GM12878 (cell line): ENCODE results near the gene MTAP. TPM values are rescaled to one million over a fixed set of nuclear protein-coding genes. Genes with fewer than 3 reads are reported as not detected.

Experiments used
- ATAC-seq: fragments of 200-7000 bp; cut with Tn5 transposase; 3 replicates; pipeline ENCODE4 v1.9.1; 2020; ENCODE audit warnings: mild to moderate bottlenecking, moderate library complexity
- BruUV-seq: library from RNA; stranded (reverse); fragments of 400-500 nt; replicated peaks from 2 replicates; lab custom pipeline; 2021; lab: Mats Ljungman, UMichigan
- CTCF ChIA-PET: fragments of 300-600 bp; sonication (Branson Sonifier 250); formaldehyde crosslinking; extraction: SDS; loops from one replicate; lab custom pipeline; 2021; ENCODE audit warnings: inconsistent platforms; lab: Yijun Ruan, JAX
- POLR2A ChIA-PET: fragments of 350-600 bp; formaldehyde crosslinking; extraction: SDS; loops from one replicate; lab custom pipeline; 2021; ENCODE audit warnings: inconsistent platforms; lab: Charles Lee
- RAD21 ChIA-PET: fragments of 300-600 bp; sonication (Branson Sonifier 250); formaldehyde crosslinking; loops from one replicate; lab custom pipeline; 2023; ENCODE audit warnings: antibody characterized with exemption; ENCODE audit not compliant: unreplicated experiment; lab: Charles Lee
- SMC1A ChIA-PET: fragments of 300-600 bp; sonication (Branson Sonifier 250); formaldehyde crosslinking; loops from one replicate; lab custom pipeline; 2023; ENCODE audit not compliant: unreplicated experiment, uncharacterized antibody; lab: Charles Lee
- DNase-seq: peaks from one replicate; pipeline ENCODE4 v3.0.0-alpha.2; 2011; ENCODE audit warnings: low read depth, low spot score
- FAIRE-seq: peaks from 3 replicates; lab custom pipeline; 2011; peaks lifted over from hg19 to GRCh38; lab: Jason Lieb, UNC
- H2AFZ ChIP-seq: 2 replicates; pipeline ENCODE4 v1.6.0; 2011; ENCODE audit warnings: low read depth, low read length, control low read depth; ENCODE audit not compliant: control insufficient read depth
- H3K27ac ChIP-seq: 2 replicates; pipeline ENCODE4 v1.5.1; 2011; ENCODE audit warnings: control low read depth; ENCODE audit not compliant: control insufficient read depth, insufficient read depth
- H3K27me3 ChIP-seq, 2 experiments: replicated peaks in 1 of 2; 2 replicates each; pipeline versions ENCODE4 v1.6.0 to v1.6.1; 2011; ENCODE audit warnings: low read length in 1 of 2; ENCODE audit not compliant: control insufficient read depth in 2 of 2, insufficient read depth in 2 of 2
- H3K36me3 ChIP-seq, 2 experiments: 2 replicates each; pipeline ENCODE4 v1.5.1; 2011; ENCODE audit warnings: low read length in 1 of 2; ENCODE audit not compliant: control insufficient read depth in 2 of 2, insufficient read depth in 2 of 2
- H3K4me1 ChIP-seq: 2 replicates; pipeline ENCODE4 v1.6.1; 2011; ENCODE audit warnings: mild to moderate bottlenecking, low read length, moderate library complexity, mixed read lengths; ENCODE audit not compliant: control insufficient read depth, insufficient read depth
- H3K4me2 ChIP-seq: 2 replicates; pipeline ENCODE4 v1.6.0; 2011; ENCODE audit warnings: control low read depth; ENCODE audit not compliant: control insufficient read depth, insufficient read depth
- H3K4me3 ChIP-seq: fragments of 200-600 bp; sonication (generic); 2 replicates; pipeline ENCODE4 v1.5.1; 2016
- H3K79me2 ChIP-seq: 2 replicates; pipeline ENCODE4 v1.6.0; 2011; ENCODE audit warnings: low read length; ENCODE audit not compliant: control insufficient read depth, insufficient read depth
- H3K9ac ChIP-seq: 2 replicates; pipeline ENCODE4 v1.8.0; 2011; ENCODE audit warnings: low read length, control low read depth, mixed read lengths; ENCODE audit not compliant: control insufficient read depth, insufficient read depth
- H3K9me3 ChIP-seq: replicated peaks from 3 replicates; pipeline ENCODE4 v1.5.1; 2011; ENCODE audit warnings: mild to moderate bottlenecking, low read length; ENCODE audit not compliant: control insufficient read depth, insufficient read depth
- H4K20me1 ChIP-seq: 2 replicates; pipeline ENCODE4 v1.6.0; 2011; ENCODE audit not compliant: control insufficient read depth, insufficient read depth
- BHLHE40 ChIP-seq, 2 experiments: fragments of 450-650 bp in 1 of 2; IDR thresholded peaks; 2 replicates each; pipeline ENCODE4 v1.6.1; 2011 to 2017; ENCODE audit warnings: low read depth in 2 of 2, borderline replicate concordance in 1 of 2, improper control_type of control experiment in 1 of 2, low read length in 1 of 2, mild to moderate bottlenecking in 1 of 2
- EP300 ChIP-seq, 2 experiments: fragments of 150-350 bp in 1 of 2; IDR thresholded peaks; 2 replicates each; pipeline ENCODE4 v1.6.1; 2011 to 2012; ENCODE audit warnings: low read depth in 2 of 2, low read length in 2 of 2, borderline replicate concordance in 1 of 2, improper control_type of control experiment in 1 of 2, inconsistent platforms in 1 of 2; ENCODE audit not compliant: control insufficient read depth in 1 of 2
- JUNB ChIP-seq: IDR thresholded peaks from 2 replicates; pipeline ENCODE4 v1.6.1; 2016; ENCODE audit warnings: antibody characterized with exemption, mild to moderate bottlenecking
- MEF2A ChIP-seq: IDR thresholded peaks from 2 replicates; pipeline ENCODE4 v1.6.1; 2011; ENCODE audit warnings: low read depth, mild to moderate bottlenecking, low read length, moderate library complexity; ENCODE audit not compliant: insufficient read depth
- NFIC ChIP-seq: IDR thresholded peaks from 2 replicates; pipeline ENCODE4 v1.6.1; 2012; ENCODE audit warnings: low read depth, mild to moderate bottlenecking, inconsistent platforms, low read length, moderate library complexity
- PAX8 ChIP-seq: fragments of 450-650 bp; IDR thresholded peaks from 2 replicates; pipeline ENCODE4 v1.6.1; 2017; ENCODE audit warnings: mild to moderate bottlenecking, moderate library complexity
- RBBP5 ChIP-seq: fragments of 200-600 bp; sonication (generic); conservative IDR thresholded peaks from 2 replicates; pipeline ENCODE4 v1.6.1; 2016
- WGBS: methylation state at CpG from one replicate; pipeline ENCODE4 v1.1.6; 2016; ENCODE audit warnings: low lambda C conversion rate; ENCODE audit not compliant: insufficient replicate concordance, insufficient coverage; ENCODE audit errors: missing lambda C conversion rate; 5-methylcytosine and 5-hydroxymethylcytosine counted together
- in situ Hi-C: fragments of 300-500 bp; cut with MboI; formaldehyde crosslinking; loops from 9 replicates; pipeline ENCODE4 v1.14.3; 2018; ENCODE audit warnings: mixed read lengths
- intact Hi-C: fragments of 100-400 bp; cut with micrococcal nuclease; formaldehyde crosslinking; loops from one replicate; pipeline ENCODE4 v1.14.2; 2022; ENCODE audit not compliant: unreplicated experiment
- polyA plus RNA-seq, 11 experiments: library from polyadenylated mRNA; depleted of rRNA in 4 of 11; unstranded in 6 of 11; stranded (reverse) in 5 of 11; fragments of >200 nt; fragmentation: Nextera tagmentation in 4 of 11; fragmentation: Illumina TruSeq in 1 of 11; extraction: Ambion mirVana in 4 of 11; extraction: Trizol in 1 of 11; gene quantifications; 1 replicate in 1 of 11; 2 replicates in 10 of 11; pipeline versions ENCODE4 v1.2.1 to v1.2.3, GENCODE V29; 2011 to 2016; ENCODE audit warnings: inconsistent platforms in 2 of 11, missing spikeins in 2 of 11, low read depth in 1 of 11
- total RNA-seq, 4 experiments: library from RNA; depleted of rRNA in 3 of 4; stranded (reverse); fragments of >200 nt in 3 of 4; fragmentation: Illumina TruSeq in 1 of 4; extraction: Trizol in 1 of 4; gene quantifications; 2 replicates each; pipeline versions ENCODE4 v1.2.1 to v1.2.3, GENCODE V29; 2013 to 2021
- TF ChIP-seq, protein P1 (sequence below): fragments of 450-650 bp; IDR thresholded peaks from 2 replicates; pipeline ENCODE4 v1.6.1; 2017; ENCODE audit warnings: mild to moderate bottlenecking
- TF ChIP-seq, protein P2 (sequence below): IDR thresholded peaks from 2 replicates; pipeline ENCODE4 v1.6.1; 2012; ENCODE audit warnings: low read depth, low read length, improper control_type of control experiment

Gene MTAP
- total and polyA plus RNA-seq, 10 of the 15 experiments (the other 5 are each of a cell fraction or from before 2014, with no cell fraction given), result 16.4 to 29.9 (median 22.6) TPM

DNA sequence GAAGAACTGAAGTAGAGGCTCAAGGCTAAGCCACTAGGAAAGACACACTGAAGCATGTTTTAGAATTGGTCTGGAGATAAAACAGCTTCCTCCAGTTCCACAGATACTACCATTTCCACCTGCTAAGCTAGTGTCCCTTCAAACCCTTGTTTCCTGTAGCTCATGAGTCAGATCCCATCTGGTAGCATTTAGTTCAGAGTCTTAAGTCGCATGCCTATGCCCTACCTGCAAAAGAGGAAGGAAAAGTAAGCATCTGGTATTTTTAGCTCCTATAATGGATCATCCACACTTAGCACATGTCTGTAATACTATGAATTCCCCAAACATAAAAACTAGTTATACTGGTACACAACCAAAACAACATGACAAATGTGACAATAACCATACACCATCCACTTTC is 99.7 kb downstream of the MTAP start (continued):
- TF ChIP-seq PAX8, result no peak
- no peak for TF ChIP-seq EP300 (IDR thresholded peaks at IDR 0.05; ENCODE audit: borderline replicate concordance in 1 of 2, control insufficient read depth in 1 of 2, low read depth in 2 of 2, low read length in 2 of 2)
- TF ChIP-seq, protein P1, sequence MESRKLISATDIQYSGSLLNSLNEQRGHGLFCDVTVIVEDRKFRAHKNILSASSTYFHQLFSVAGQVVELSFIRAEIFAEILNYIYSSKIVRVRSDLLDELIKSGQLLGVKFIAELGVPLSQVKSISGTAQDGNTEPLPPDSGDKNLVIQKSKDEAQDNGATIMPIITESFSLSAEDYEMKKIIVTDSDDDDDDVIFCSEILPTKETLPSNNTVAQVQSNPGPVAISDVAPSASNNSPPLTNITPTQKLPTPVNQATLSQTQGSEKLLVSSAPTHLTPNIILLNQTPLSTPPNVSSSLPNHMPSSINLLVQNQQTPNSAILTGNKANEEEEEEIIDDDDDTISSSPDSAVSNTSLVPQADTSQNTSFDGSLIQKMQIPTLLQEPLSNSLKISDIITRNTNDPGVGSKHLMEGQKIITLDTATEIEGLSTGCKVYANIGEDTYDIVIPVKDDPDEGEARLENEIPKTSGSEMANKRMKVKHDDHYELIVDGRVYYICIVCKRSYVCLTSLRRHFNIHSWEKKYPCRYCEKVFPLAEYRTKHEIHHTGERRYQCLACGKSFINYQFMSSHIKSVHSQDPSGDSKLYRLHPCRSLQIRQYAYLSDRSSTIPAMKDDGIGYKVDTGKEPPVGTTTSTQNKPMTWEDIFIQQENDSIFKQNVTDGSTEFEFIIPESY, result no peak
- TF ChIP-seq, protein P2, sequence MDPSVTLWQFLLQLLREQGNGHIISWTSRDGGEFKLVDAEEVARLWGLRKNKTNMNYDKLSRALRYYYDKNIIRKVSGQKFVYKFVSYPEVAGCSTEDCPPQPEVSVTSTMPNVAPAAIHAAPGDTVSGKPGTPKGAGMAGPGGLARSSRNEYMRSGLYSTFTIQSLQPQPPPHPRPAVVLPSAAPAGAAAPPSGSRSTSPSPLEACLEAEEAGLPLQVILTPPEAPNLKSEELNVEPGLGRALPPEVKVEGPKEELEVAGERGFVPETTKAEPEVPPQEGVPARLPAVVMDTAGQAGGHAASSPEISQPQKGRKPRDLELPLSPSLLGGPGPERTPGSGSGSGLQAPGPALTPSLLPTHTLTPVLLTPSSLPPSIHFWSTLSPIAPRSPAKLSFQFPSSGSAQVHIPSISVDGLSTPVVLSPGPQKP, result no peak
- no peak for TF ChIP-seq NFIC
- TF ChIP-seq RBBP5, result no peak
- no peak for TF ChIP-seq BHLHE40 (IDR thresholded peaks at IDR 0.05; ENCODE audit: borderline replicate concordance in 1 of 2, low read depth in 2 of 2, low read length in 1 of 2)

DNA sequence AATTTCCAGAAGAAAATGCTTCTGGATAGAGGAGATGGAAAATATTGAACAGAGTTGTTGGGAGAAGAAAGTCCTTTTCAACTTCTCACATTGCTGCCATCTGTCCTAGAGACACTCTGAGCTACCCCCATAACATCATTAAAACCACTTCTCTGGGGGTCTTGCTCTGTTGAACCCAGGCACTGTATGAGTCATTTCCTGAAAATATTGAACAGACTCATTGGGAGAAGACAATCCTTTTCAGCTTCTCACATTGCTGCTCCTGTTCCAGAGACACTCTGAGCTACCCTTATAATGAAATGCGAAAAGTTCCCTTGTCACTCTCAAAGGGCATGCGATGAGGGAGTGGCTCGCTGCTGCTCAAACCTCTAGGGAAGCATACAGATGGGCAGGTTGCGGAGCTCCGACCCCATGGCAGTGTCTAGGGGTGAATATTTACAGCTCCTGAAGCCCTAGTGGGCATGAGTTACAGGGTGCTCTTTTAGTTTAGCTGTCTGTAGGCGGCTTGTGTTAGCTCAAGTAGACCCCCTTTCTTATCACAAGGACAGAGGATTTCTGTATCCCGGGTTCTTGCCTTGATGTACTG is 101.0 kb downstream of the MTAP start:
- intact Hi-C loops, result no loop called here
- DNase-seq, result no peak
- no peaks in the 10 kb centered on the region for H3K36me3 ChIP-seq
- no peaks in the 10 kb centered on the region; the same call in 1 of the 3 replicates for H3K9me3 ChIP-seq
- peaks cover 8% of the 10 kb centered on the region for H3K4me1 ChIP-seq
- H3K4me2 ChIP-seq, result no peak overlapping the region
- in situ Hi-C loops, result loop anchor here (5.0 kb wide), 1 partner anchor 51 kb away; no protein-coding TSS in a partner anchor
- ChIA-PET RAD21 (interaction anchor here (1.1 to 1.6 kb wide), 2 partner anchors 92 to 105 kb away, joined by 3 read pairs; no protein-coding TSS in a partner anchor), POLR2A (no interaction called here), SMC1A (interaction anchor here (1.1 kb wide), 1 partner anchor 90 kb away, joined by 5 read pairs; no protein-coding TSS in a partner anchor), CTCF (no interaction called here)
- WGBS, result 93% methylated on average over 7 of the region's 7 CpGs
- no TSS peak for BruUV-seq
- no peak for FAIRE-seq
- H3K27ac ChIP-seq, result no peak overlapping the region
- H3K79me2 ChIP-seq, result no peaks in the 10 kb centered on the region
- ATAC-seq, result peak; percentile 19; the same call in 2 of the 3 replicates
- H2AFZ ChIP-seq, result no peak overlapping the region
- H4K20me1 ChIP-seq, result no peaks in the 10 kb centered on the region
- no peaks in the 10 kb centered on the region for H3K27me3 ChIP-seq
- TF ChIP-seq MEF2A (no peak), JUNB (0 out of 2 replicates have a peak, but pooled peaks have one; percentile 12)
- no peak overlapping the region for H3K4me3 ChIP-seq
- H3K9ac ChIP-seq, result no peak overlapping the region
